Measurements from ENCODE around the gene CYP2U1.
"Not testable (repeated sequence)": the region's sequence is repeated elsewhere in the genome, so short reads cannot be mapped to it uniquely, and the experiment has no call there.

Gene CYP2U1

GRCh38 chr4:107922486-107923473, 8.6 kb upstream of the CYP2U1 start:
- DNase-seq: no peak

DNA sequence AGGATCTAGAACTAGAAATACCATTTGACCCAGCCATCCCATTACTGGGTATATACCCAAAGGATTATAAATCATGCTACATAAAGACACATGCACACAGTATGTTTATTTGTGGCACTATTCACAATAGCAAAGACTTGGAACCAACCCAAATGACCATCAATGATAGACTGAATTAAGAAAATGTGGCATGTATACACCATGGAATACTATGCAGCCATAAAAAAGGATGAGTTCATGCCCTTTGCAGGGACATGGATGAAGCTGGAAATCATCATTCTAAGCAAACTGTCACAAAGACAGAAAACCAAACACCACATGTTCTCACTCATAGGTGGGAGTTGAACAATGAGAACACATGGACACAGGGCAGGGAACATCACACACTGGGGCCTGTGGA, 5.6 kb upstream of the CYP2U1 start:
- DNase-seq: not testable (repeated sequence)

GRCh38 chr4:107926875-107927274, 4.5 kb upstream of the CYP2U1 start:
- DNase-seq: not testable (repeated sequence)

- DNase-seq: peak; percentile 1
These were observed 499 bp downstream of the CYP2U1 start for GRCh38 chr4:107931775-107932321.

- no peak for DNase-seq
These were observed 3.9 kb downstream of the CYP2U1 start for GRCh38 chr4:107935246-107935645.

DNA sequence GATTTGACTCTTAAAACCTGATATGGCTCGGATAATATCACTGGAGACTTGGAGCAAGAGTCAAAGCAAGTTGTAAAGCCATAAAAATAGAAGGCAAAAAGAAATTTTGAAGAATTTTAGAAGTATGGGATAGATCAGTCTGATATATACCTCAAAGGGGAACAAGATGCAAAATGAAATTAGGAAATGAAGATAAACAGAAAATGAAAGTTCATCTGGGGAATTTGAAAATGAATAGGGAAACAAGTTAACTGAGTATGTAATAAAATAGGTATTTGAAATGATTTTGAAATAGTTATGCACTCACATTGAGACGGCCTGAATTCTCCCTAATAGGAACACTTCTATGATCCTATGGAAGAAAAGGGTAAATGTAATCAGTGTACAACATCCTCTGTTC, 5.7 kb downstream of the CYP2U1 start:
- DNase-seq: no peak

DNA sequence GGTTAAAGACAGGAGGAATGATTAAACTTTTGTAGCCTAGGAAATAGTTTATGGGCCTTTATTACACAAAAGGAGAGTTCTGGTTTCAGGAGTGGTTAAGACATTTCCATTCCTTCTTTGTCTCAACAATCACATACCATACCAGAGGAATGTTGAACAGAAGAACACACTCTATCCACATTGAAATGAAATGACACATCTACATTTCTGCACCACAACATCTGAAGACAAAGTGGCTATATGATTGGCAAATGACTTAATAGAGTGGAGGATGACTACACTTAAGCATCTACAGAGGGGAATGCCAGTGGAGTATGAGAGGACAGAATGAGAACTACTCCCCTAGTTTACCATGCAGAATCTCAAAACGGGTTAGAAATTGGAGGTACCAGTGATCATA, 8.0 kb downstream of the CYP2U1 start:
- no peak for DNase-seq

DNA sequence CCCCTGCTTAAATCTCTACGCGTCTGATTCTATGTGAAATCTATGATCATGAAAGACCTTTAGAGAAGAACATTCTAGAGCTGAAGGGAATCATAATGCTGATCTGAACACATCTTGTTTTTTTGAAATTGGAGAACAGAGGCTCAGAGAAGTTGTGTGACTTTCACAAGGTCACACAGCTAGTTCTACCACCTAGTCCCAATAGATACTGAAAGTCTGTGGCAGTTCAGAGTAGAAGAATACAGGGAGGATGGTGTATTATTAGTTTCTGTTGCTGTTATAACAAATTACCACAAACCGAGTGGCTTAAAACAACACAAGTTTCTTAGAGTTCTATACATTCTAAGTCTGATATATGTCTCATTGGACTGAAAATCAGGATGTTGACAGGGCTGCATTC, 14.5 kb downstream of the CYP2U1 start:
- no peak for DNase-seq

DNA sequence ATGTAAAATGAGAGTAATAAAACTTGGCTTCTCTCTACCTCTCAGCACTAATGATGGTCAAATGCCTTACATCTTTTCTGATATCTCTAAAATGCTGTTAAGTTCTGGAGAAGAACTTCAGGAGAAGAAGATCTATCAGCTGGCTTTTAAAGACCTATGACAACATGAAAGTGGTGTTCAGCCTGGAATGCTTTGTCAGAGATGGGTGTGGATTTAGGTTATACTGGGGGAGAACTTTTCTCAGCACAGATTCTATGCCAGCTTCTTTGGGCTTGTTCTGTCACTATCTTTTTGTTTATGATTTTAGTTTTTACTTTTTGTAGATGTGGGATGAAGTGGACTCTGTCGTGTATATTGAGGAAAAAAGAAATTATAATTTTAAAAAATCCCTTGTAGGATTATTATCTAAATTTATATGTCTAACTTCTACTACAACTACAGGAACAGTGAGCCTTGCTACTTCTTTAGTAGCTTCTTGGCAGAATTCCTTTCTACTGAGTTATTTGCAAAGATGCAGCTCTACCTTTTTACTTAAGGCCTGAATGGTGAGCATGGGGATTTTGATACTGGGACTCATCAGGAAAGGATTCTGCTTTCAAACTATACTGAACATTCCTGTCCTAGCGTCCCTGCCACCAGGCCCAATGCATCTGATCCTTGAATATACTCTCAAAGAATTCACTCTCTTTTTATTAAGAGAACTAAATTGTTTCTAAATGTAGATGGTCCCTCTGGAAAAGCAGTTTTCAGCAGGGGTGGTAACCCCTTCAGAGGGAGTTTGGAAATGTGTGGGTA, 19.6 kb downstream of the CYP2U1 start:
- no peak for DNase-seq

GRCh38 chr4:107951551-107951950, 20.2 kb downstream of the CYP2U1 start:
- DNase-seq: peak; percentile 56

DNA sequence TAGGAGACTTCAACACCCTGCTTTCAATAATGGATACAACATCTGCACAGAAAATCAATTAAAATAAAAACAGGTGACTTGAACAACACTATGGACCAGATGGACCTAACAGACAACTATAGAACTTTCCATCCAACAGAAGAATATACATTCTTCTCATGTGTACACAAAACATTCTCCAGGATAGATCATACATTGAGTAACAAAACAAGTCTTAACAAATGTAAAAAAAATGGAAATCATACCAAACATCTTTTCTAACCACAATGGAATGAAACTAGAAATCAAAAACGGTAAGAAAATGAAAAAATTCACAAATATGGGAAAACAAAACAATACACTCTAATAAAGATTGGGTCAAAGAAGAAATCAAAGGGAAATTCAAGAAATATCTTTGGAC, 24.7 kb downstream of the CYP2U1 start:
- no peak for DNase-seq

DNA sequence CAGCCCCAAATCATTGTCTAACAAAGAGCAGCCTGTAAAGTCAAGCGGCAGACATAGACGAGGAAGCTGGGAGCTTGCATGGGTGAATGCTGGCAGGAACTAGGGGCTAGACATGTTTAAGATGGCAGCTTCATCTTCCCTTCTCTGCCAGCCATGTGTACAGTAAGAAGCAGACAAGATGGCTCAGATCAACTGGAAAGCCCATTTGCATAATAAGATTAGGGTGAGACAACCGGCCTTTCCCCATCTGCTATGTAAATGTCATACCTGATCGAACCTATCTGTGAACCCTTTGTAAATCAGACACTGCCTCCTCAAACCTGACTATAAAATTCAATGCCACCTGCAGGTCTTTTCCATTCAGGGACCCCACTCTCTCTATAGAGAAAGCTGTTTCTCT, 35.6 kb downstream of the CYP2U1 start:
- DNase-seq: no peak

DNA sequence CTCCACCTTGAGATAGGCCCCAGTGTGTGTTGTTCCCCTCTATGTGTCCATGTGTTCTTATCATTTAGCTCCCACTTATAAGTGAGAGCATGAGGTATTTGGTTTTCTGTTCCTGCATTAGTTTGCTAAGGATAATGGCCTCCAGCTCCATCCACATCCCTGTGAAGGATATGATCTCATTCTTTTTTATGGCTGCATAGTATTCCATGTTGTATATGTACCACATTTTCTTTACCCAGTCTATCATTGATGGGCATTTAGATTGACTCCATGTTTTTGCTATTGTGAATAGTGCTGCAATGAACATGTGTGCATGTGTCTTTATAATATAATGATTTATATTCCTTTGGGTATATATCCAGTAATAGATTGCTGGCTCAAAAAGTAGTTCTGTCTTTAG, 36.2 kb downstream of the CYP2U1 start:
- not testable (repeated sequence) for DNase-seq

DNA sequence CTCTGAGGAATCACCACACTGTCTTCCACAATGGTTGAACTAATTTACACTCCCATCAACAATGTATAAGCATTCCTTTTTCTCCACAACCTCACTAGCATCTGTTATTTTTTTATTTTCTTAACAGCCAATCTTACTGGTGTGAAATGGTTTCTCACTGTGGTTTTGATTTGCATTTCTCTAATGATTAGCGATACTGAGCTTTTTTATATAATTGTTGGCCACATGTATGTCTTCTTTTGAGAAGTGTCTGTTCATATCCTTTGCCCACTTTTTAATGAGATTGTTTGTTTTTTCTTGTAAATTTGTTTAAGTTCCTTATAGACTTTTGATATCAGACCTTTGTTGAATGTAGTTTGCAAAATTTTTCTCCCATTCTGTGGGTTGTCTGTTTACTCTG, 36.6 kb downstream of the CYP2U1 start:
- not testable (repeated sequence) for DNase-seq

- DNase-seq: no peak
These were observed 38.9 kb downstream of the CYP2U1 start for GRCh38 chr4:107970063-107970798.

GRCh38 chr4:107972605-107973004, 41.3 kb downstream of the CYP2U1 start:
- DNase-seq: no peak

DNA sequence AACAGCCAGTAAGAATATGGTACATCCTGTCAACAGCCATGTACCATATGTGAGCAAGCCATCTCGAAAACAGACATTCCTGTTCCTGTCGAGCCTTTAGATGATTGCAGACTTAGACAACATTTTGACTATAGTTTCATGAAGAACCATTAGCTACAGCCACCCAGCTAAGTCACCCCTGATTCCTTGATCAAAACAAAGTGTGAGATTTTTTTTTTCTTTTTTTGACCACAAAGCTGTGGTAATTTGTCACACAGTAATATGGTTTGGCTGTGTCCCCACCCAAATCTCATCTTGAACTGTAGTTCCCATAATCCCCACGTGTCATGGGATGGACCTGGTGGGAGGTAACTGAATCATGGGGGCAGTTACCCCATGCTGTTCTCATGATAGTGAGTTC, 43.2 kb downstream of the CYP2U1 start:
- no peak for DNase-seq

DNA sequence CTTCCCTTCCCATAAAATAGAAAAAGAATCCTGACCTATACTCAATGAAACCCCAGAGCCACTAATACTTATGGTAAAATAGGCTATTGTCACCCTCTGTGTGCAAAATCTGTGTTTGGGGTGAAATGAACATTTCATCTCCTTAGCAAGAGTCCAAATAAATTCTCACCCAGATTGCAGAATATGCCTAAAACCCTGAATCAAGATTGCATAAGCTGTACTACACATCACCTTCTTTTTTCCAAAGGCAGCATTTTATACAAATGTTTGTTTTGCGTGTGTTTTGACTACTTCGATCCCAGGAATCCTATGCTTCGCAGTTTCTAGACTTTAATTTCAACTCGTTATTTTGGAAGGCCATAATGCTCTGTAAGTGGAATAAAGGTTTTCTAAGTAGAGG, 46.1 kb downstream of the CYP2U1 start:
- no peak for DNase-seq

DNA sequence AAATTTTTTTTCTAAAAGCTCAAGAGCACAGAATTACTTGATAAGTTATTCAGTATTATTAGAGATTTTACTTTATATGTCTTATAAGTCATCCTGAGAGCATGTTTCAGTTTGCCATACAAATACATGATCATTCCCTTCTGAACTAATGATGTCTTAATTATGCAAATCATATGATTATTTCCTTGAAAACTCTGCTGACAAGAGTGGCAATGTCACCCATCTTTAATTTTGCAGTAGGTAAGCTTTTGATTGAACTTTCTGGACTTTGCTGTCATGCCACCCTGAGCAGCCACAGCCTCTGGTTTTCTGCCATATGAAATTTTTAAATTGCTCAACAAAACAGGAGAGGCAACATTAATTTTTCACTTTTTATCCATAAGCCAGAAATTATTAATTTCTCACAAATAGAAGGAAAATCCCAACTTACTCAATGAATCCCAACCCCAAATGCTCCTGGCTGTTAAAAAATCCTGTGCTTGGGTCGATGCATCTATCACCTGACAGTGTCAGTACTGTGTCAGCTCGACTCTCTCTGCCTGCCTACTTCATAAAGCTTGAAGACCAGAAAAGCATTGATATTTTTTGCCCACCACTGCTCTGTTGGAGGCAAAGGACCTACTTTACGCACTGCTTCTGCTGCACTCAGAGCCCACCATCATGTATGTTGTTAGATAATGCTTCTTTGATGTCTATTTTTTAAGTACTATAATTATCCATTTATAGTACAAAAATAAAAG, 46.8 kb downstream of the CYP2U1 start:
- no peak for DNase-seq

- DNase-seq: no peak
These were observed 47.5 kb downstream of the CYP2U1 start for GRCh38 chr4:107978716-107979451.

Measured in NCI-H226 (cell line).